ENCODE data around the gene NEU3.
A peak's percentile ranks its signal among the peaks of the same experiment; 100 is the strongest.
"Not testable (repeated sequence)": the region's sequence is repeated elsewhere in the genome, so short reads cannot be mapped to it uniquely, and the experiment has no call there.

The NEU3 gene

GRCh38 chr11:74988541-74989259 is at the start of gene NEU3:
NEU3 (plus strand) TSS chr11:74988933; CDS start chr11:74989061, 128 bp downstream.
- peak; percentile 81 for DNase-seq (ENCODE audit: low spot score)

- DNase-seq (ENCODE audit: low spot score), result no peak
Measured at GRCh38 chr11:74941492-74941891, 47.2 kb upstream of the NEU3 start.

- no peak for DNase-seq (ENCODE audit: low spot score)
Measured at GRCh38 chr11:74942073-74942759, 46.5 kb upstream of the NEU3 start.

GRCh38 chr11:74948546-74948897 is 40.2 kb upstream of the NEU3 start:
- no peak for DNase-seq (ENCODE audit: low spot score)

GRCh38 chr11:74948898-74949752 is 39.6 kb upstream of the NEU3 start, which contains the start of the genes SPCS2 and XRRA1:
SPCS2 (plus strand) TSS chr11:74949266; CDS start chr11:74949286, 20 bp downstream.
XRRA1 (minus strand) TSS chr11:74949091; CDS start chr11:74940878, 8,213 bp downstream.
- DNase-seq (ENCODE audit: low spot score), result peak; percentile 98

- DNase-seq (ENCODE audit: low spot score), result no peak
Measured at GRCh38 chr11:74949753-74950137, 39.0 kb upstream of the NEU3 start.

GRCh38 chr11:74950374-74950969 is 38.3 kb upstream of the NEU3 start:
- DNase-seq (ENCODE audit: low spot score), result no peak

GRCh38 chr11:74951226-74951625 is 37.5 kb upstream of the NEU3 start:
- DNase-seq (ENCODE audit: low spot score), result no peak

GRCh38 chr11:74952752-74953151 is 36.0 kb upstream of the NEU3 start:
- DNase-seq (ENCODE audit: low spot score), result no peak

- DNase-seq (ENCODE audit: low spot score), result no peak
Measured at GRCh38 chr11:74953451-74953850, 35.3 kb upstream of the NEU3 start.

- DNase-seq (ENCODE audit: low spot score), result no peak
Measured at GRCh38 chr11:74954199-74954598, 34.5 kb upstream of the NEU3 start.

GRCh38 chr11:74956397-74957015 is 32.2 kb upstream of the NEU3 start:
- no peak for DNase-seq (ENCODE audit: low spot score)

GRCh38 chr11:74957937-74958629 is 30.6 kb upstream of the NEU3 start:
- no peak for DNase-seq (ENCODE audit: low spot score)

GRCh38 chr11:74960128-74960527 is 28.6 kb upstream of the NEU3 start:
- not testable (repeated sequence) for DNase-seq (ENCODE audit: low spot score)

GRCh38 chr11:74966651-74967050 is 22.1 kb upstream of the NEU3 start:
- no peak for DNase-seq (ENCODE audit: low spot score)

GRCh38 chr11:74970852-74971395 is 17.8 kb upstream of the NEU3 start:
- no peak for DNase-seq (ENCODE audit: low spot score)

GRCh38 chr11:74971424-74971823 is 17.3 kb upstream of the NEU3 start:
- DNase-seq (ENCODE audit: low spot score), result no peak

- no peak for DNase-seq (ENCODE audit: low spot score)
Measured at GRCh38 chr11:74978041-74978440, 10.7 kb upstream of the NEU3 start.

- no peak for DNase-seq (ENCODE audit: low spot score)
Measured at GRCh38 chr11:74980634-74981033, 8.1 kb upstream of the NEU3 start.

GRCh38 chr11:74981888-74982287 is 6.8 kb upstream of the NEU3 start:
- no peak for DNase-seq (ENCODE audit: low spot score)

- no peak for DNase-seq (ENCODE audit: low spot score)
Measured at GRCh38 chr11:74984070-74984469, 4.7 kb upstream of the NEU3 start.
